HEK293 (cell line): ENCODE results near the gene SH3BP1.
A peak's percentile ranks its signal among the peaks of the same experiment; 100 is the strongest.

Source experiments
- BCL11A ChIP-seq: fragments of 450-650 bp; formaldehyde crosslinking; IDR thresholded peaks from 2 replicates; pipeline ENCODE4 v1.5.1; 2016; ENCODE audit warnings: low read depth, missing biosample characterization, missing genetic modification characterization
- PRDM1 ChIP-seq: fragments of 450-650 bp; formaldehyde crosslinking; IDR thresholded peaks from 2 replicates; pipeline ENCODE4; 2016; ENCODE audit warnings: missing biosample characterization, missing genetic modification characterization
- PRDM2 ChIP-seq: fragments of 450-650 bp; formaldehyde crosslinking; IDR thresholded peaks from 2 replicates; pipeline ENCODE4 v1.5.1; 2016; ENCODE audit warnings: missing biosample characterization, missing genetic modification characterization, borderline replicate concordance
- ZNF10 ChIP-seq: fragments of 450-650 bp; formaldehyde crosslinking; IDR thresholded peaks from 2 replicates; pipeline ENCODE4 v1.5.1; 2017; ENCODE audit warnings: missing biosample characterization, missing genetic modification characterization
- ZNF132 ChIP-seq: fragments of 450-650 bp; formaldehyde crosslinking; IDR thresholded peaks from 2 replicates; pipeline ENCODE4 v1.5.1; 2017; ENCODE audit warnings: missing biosample characterization, missing genetic modification characterization, borderline replicate concordance
- ZNF146 ChIP-seq: fragments of 450-650 bp; formaldehyde crosslinking; IDR thresholded peaks from 2 replicates; pipeline ENCODE4 v1.5.1; 2016; ENCODE audit warnings: missing biosample characterization, missing genetic modification characterization
- ZNF266 ChIP-seq: fragments of 450-650 bp; formaldehyde crosslinking; IDR thresholded peaks from 2 replicates; pipeline ENCODE4 v1.5.1; 2016; ENCODE audit warnings: missing biosample characterization, missing genetic modification characterization, low read depth
- ZNF362 ChIP-seq: fragments of 450-650 bp; formaldehyde crosslinking; IDR thresholded peaks from 2 replicates; pipeline ENCODE4 v1.5.1; 2016; ENCODE audit warnings: missing biosample characterization, missing genetic modification characterization
- ZNF391 ChIP-seq: fragments of 450-650 bp; formaldehyde crosslinking; IDR thresholded peaks from 2 replicates; pipeline ENCODE4 v1.5.1; 2016; ENCODE audit warnings: low read depth, missing biosample characterization, missing genetic modification characterization, borderline replicate concordance
- ZNF404 ChIP-seq: fragments of 450-650 bp; formaldehyde crosslinking; IDR thresholded peaks from 2 replicates; pipeline ENCODE4 v1.5.1; 2017; ENCODE audit warnings: missing biosample characterization, missing genetic modification characterization
- ZNF473 ChIP-seq: fragments of 450-650 bp; formaldehyde crosslinking; IDR thresholded peaks from 2 replicates; pipeline ENCODE4 v1.5.1; 2017; ENCODE audit warnings: missing biosample characterization, missing genetic modification characterization
- ZNF501 ChIP-seq: fragments of 450-650 bp; formaldehyde crosslinking; IDR thresholded peaks from 2 replicates; pipeline ENCODE4 v1.5.1; 2016; ENCODE audit warnings: missing biosample characterization, missing genetic modification characterization
- ZNF544 ChIP-seq: fragments of 450-650 bp; formaldehyde crosslinking; IDR thresholded peaks from 2 replicates; pipeline ENCODE4 v1.5.0; 2017; ENCODE audit warnings: missing biosample characterization, missing genetic modification characterization
- ZNF571 ChIP-seq: fragments of 450-650 bp; formaldehyde crosslinking; IDR thresholded peaks from 2 replicates; pipeline ENCODE4 v1.5.0; 2017; ENCODE audit warnings: missing biosample characterization, missing genetic modification characterization
- ZNF776 ChIP-seq: fragments of 450-650 bp; formaldehyde crosslinking; IDR thresholded peaks from 2 replicates; pipeline ENCODE4 v1.5.0; 2017; ENCODE audit warnings: missing biosample characterization, missing genetic modification characterization, borderline replicate concordance
- TF ChIP-seq, protein P1 (sequence below): fragments of 450-650 bp; formaldehyde crosslinking; IDR thresholded peaks from 2 replicates; pipeline ENCODE4 v1.5.1; 2016; ENCODE audit warnings: missing biosample characterization, missing genetic modification characterization
- TF ChIP-seq, protein P2 (sequence below): fragments of 450-650 bp; formaldehyde crosslinking; IDR thresholded peaks from 2 replicates; pipeline ENCODE4 v1.5.1; 2016; ENCODE audit warnings: missing biosample characterization, missing genetic modification characterization
- TF ChIP-seq, protein P3 (sequence below): fragments of 450-650 bp; formaldehyde crosslinking; IDR thresholded peaks from 2 replicates; pipeline ENCODE4 v1.5.1; 2016; ENCODE audit warnings: missing biosample characterization, missing genetic modification characterization, borderline replicate concordance

The SH3BP1 gene

GRCh38 chr22:37659897-37660708, 20.6 kb downstream of the SH3BP1 start (continued):
- TF ChIP-seq ZNF404 (tag by site-specific recombination) (no peak), ZNF544 (no peak), ZNF10 (tag by site-specific recombination) (no peak), PRDM1 (no peak), ZNF132 (tag by site-specific recombination) (no peak), ZNF473 (tag by site-specific recombination) (no peak), ZNF266 (tag by site-specific recombination) (no peak), ZNF146 (tag by site-specific recombination) (no peak), ZNF391 (tag by site-specific recombination) (no peak), BCL11A (tag by site-specific recombination) (peak; percentile 64), ZNF571 (no peak), PRDM2 (tag by site-specific recombination) (no peak), ZNF501 (tag by site-specific recombination) (no peak), ZNF362 (tag by site-specific recombination) (no peak), ZNF776 (tag by site-specific recombination) (no peak)
- TF ChIP-seq, protein P1, sequence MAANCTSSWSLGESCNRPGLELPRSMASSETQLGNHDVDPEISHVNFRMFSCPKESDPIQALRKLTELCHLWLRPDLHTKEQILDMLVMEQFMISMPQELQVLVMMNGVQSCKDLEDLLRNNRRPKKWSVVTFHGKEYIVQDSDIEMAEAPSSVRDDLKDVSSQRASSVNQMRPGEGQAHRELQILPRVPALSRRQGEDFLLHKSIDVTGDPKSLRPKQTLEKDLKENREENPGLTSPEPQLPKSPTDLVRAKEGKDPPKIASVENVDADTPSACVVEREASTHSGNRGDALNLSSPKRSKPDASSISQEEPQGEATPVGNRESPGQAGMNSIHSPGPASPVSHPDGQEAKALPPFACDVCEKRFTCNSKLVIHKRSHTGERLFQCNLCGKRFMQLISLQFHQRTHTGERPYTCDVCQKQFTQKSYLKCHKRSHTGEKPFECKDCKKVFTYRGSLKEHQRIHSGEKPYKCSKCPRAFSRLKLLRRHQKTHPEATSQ (tag by site-specific recombination): no peak
- TF ChIP-seq, protein P2, sequence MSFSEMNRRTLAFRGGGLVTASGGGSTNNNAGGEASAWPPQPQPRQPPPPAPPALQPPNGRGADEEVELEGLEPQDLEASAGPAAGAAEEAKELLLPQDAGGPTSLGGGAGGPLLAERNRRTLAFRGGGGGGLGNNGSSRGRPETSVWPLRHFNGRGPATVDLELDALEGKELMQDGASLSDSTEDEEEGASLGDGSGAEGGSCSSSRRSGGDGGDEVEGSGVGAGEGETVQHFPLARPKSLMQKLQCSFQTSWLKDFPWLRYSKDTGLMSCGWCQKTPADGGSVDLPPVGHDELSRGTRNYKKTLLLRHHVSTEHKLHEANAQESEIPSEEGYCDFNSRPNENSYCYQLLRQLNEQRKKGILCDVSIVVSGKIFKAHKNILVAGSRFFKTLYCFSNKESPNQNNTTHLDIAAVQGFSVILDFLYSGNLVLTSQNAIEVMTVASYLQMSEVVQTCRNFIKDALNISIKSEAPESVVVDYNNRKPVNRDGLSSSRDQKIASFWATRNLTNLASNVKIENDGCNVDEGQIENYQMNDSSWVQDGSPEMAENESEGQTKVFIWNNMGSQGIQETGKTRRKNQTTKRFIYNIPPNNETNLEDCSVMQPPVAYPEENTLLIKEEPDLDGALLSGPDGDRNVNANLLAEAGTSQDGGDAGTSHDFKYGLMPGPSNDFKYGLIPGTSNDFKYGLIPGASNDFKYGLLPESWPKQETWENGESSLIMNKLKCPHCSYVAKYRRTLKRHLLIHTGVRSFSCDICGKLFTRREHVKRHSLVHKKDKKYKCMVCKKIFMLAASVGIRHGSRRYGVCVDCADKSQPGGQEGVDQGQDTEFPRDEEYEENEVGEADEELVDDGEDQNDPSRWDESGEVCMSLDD (tag by site-specific recombination): no peak
- TF ChIP-seq, protein P3, sequence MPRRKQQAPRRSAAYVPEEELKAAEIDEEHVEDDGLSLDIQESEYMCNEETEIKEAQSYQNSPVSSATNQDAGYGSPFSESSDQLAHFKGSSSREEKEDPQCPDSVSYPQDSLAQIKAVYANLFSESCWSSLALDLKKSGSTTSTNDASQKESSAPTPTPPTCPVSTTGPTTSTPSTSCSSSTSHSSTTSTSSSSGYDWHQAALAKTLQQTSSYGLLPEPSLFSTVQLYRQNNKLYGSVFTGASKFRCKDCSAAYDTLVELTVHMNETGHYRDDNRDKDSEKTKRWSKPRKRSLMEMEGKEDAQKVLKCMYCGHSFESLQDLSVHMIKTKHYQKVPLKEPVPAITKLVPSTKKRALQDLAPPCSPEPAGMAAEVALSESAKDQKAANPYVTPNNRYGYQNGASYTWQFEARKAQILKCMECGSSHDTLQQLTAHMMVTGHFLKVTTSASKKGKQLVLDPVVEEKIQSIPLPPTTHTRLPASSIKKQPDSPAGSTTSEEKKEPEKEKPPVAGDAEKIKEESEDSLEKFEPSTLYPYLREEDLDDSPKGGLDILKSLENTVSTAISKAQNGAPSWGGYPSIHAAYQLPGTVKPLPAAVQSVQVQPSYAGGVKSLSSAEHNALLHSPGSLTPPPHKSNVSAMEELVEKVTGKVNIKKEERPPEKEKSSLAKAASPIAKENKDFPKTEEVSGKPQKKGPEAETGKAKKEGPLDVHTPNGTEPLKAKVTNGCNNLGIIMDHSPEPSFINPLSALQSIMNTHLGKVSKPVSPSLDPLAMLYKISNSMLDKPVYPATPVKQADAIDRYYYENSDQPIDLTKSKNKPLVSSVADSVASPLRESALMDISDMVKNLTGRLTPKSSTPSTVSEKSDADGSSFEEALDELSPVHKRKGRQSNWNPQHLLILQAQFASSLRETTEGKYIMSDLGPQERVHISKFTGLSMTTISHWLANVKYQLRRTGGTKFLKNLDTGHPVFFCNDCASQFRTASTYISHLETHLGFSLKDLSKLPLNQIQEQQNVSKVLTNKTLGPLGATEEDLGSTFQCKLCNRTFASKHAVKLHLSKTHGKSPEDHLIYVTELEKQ: no peak
